Medulla oblongata (tissue), 1 donor: ENCODE results near the gene GSTA3.
"Not testable (repeated sequence)": the region's sequence is repeated elsewhere in the genome, so short reads cannot be mapped to it uniquely, and the experiment has no call there.

ENCODE experiments used
- DNase-seq: peaks from one replicate; pipeline ENCODE4 v3.0.0-alpha.2; 2015; ENCODE audit errors: extremely low spot score

GSTA3 gene

GRCh38 chr6:52868240-52868639 is 41.3 kb downstream of the GSTA3 start:
- no peak for DNase-seq

GRCh38 chr6:52861151-52861550 is 48.3 kb downstream of the GSTA3 start:
- not testable (repeated sequence) for DNase-seq

- no peak for DNase-seq
These were observed 51.1 kb downstream of the GSTA3 start for GRCh38 chr6:52858416-52858815.

- DNase-seq, result not testable (repeated sequence)
These were observed 53.4 kb downstream of the GSTA3 start for GRCh38 chr6:52856137-52856536.

GRCh38 chr6:52849137-52849536 is 60.4 kb downstream of the GSTA3 start:
- DNase-seq, result no peak
